ENCODE data around the gene GALNT17. TPM values are rescaled to one million over a fixed set of nuclear protein-coding genes. Genes with fewer than 3 reads are reported as not detected.

The GALNT17 gene
- total RNA-seq, 1 experiment from 2014 or later = not detected

- DNase-seq (ENCODE audit: low read depth) = no peak
- in situ Hi-C loops (cut with HindIII; ENCODE audit: low pct_unique_long_range_greater_than_20kb, low sequenced_read_pairs) = no loop called here
Observed at GRCh38 chr7:71311576-71311975, 179.6 kb downstream of the GALNT17 start.

DNA sequence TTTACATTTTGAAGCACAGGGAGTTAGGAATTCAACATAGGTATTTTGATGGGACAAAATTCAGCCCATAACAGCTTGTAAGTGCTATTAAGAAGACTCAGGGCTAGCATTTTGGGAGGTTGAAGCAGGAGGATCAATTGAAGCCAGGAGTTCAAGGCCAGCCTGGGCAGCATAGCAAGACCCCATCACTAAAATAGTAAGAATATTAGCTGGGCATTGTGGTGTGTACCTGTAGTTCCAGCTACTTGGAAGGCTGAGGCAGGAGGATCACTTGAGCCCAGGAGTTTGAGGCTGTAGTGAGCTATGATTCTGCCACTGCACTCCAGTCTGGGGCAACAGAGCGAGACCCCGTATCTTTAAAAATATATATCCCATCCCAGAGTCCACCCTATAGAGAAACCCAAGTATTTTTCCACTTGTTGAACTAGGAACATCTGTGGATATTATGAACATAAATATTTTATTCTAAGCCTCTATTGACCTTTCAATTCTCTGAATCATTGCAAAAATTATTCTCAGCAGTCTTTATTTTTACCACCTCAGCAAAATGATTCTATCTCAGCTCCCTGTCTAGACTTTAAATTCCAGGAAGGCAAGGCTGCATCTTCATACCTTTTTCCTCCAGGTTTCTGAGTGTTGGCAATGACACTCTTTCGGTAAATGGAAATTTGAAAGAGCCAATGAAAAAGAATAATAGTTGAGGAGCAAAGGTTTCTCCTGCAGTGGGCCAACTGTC is 181.0 kb downstream of the GALNT17 start:
- DNase-seq (ENCODE audit: low read depth) = no peak
- in situ Hi-C loops (cut with HindIII; ENCODE audit: low pct_unique_long_range_greater_than_20kb, low sequenced_read_pairs) = no loop called here

- in situ Hi-C loops (cut with HindIII; ENCODE audit: low pct_unique_long_range_greater_than_20kb, low sequenced_read_pairs) = no loop called here
- DNase-seq (ENCODE audit: low read depth) = no peak
Observed at GRCh38 chr7:71313553-71313952, 181.6 kb downstream of the GALNT17 start.

DNA sequence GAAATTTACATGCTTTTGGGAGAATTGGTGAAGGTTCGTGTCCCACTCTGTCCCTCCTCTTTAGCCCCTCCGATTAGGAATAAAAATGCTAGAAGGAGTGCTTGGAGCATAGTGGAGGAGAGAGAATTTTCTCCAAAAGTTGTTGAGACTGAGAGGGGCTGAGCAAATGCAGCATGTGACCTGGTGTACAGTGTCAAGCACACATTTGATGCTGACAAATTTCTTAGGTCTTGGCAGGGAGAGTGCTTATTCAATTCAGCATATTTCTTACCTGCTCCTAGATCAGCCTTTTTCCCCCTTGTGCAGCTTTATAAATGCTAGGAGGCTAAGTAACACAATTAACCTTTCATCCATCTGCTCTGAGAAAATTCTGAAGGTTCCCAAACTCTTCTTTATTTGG is 189.0 kb downstream of the GALNT17 start:
- DNase-seq (ENCODE audit: low read depth) = no peak
- in situ Hi-C loops (cut with HindIII; ENCODE audit: low pct_unique_long_range_greater_than_20kb, low sequenced_read_pairs) = no loop called here

DNA sequence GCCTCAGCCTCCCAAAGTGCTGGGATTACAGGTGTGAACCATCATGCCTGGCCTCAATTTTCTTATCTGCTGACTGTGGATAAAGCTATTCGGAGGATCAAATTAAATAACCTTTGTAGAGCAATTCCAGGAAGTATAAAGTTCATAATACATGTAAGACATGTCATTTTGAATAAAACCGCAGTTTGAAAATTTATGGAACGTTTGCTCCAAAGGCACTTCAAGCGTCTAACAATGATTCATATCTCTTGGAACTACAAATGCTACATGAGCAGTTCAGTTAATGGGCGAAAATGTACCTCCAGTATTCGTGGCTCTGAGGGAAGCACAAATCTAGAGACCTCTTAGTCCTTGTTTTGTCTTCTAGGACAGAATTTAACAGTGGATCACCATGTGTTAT is 190.3 kb downstream of the GALNT17 start:
- DNase-seq (ENCODE audit: low read depth) = no peak
- in situ Hi-C loops (cut with HindIII; ENCODE audit: low pct_unique_long_range_greater_than_20kb, low sequenced_read_pairs) = no loop called here

- no peak for DNase-seq (ENCODE audit: low read depth)
- in situ Hi-C loops (cut with HindIII; ENCODE audit: low pct_unique_long_range_greater_than_20kb, low sequenced_read_pairs) = no loop called here
Observed at GRCh38 chr7:71323726-71324125, 191.8 kb downstream of the GALNT17 start.

DNA sequence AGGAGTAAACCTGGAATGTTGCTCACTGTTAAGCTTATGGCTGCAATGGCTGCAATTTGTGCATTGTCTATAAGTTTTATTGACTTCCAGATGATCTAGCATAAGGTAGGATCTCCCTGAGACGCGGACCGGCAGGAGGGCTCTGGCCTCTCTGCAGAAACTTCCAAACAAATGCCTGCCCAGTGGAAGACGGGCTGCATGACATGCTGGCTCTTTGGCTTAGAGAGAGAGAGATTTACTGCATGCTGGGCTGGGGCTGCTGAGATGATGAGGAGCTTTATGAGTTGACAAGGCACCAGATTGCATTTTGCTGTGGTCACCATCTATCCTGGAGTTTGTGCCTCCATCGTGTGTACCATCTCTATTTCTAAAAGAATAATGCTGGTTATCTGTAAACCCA is 193.2 kb downstream of the GALNT17 start:
- DNase-seq (ENCODE audit: low read depth) = no peak
- in situ Hi-C loops (cut with HindIII; ENCODE audit: low pct_unique_long_range_greater_than_20kb, low sequenced_read_pairs) = no loop called here

GRCh38 chr7:71326595-71326994 is 194.7 kb downstream of the GALNT17 start:
- in situ Hi-C loops (cut with HindIII; ENCODE audit: low pct_unique_long_range_greater_than_20kb, low sequenced_read_pairs) = no loop called here
- no peak for DNase-seq (ENCODE audit: low read depth)

- no peak for DNase-seq (ENCODE audit: low read depth)
- in situ Hi-C loops (cut with HindIII; ENCODE audit: low pct_unique_long_range_greater_than_20kb, low sequenced_read_pairs) = no loop called here
Observed at GRCh38 chr7:71327946-71328345, 196.0 kb downstream of the GALNT17 start.

DNA sequence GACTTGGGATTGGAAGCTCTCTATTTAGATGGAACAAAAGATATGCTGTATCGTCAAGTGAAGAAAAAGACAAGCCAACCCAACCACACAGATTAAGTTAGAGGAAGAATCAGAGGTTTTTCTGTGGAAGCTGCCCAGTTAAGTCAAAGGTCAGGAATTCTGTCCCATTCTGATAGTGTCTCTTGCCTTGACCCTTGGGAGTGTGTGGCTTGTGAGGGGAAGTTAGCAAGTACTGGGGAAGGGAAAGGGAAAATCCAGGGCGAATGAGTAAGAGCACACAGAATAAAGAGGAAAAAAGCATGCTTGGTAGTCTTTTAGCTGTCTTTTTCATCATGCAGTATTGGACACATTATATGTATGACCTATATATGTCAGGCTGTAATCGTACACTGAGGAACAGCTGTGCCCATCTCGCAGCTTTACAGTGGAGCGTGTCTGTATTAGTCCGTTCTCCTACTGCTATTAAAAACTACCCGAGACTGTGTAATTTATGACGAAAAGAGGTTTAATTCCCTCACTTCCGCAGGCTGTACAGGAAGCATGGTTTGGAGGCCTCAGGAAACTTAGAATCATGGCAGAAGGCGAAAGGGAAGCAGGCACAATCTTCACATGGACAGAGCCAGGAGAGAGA is 197.2 kb downstream of the GALNT17 start:
- no peak for DNase-seq (ENCODE audit: low read depth)
- in situ Hi-C loops (cut with HindIII; ENCODE audit: low pct_unique_long_range_greater_than_20kb, low sequenced_read_pairs) = no loop called here

DNA sequence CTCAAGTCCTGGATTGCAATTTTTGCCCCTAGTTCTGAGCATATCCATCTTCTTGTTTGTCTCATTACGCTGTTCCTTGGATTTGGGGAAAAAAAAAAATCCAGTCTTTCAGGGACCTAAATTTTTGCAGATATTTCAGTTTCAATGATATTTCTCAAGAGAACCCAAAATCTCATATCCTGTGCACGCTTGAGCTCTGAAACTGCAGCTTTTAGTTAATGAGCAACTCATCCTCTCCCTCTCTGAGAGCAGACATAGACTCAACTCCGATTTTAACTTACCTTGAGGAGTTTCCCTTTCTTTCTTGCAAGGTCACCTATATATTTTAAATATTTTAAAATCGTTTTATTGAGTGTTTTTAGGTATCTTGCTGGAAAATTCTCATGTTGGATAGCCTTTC is 200.3 kb downstream of the GALNT17 start:
- in situ Hi-C loops (cut with HindIII; ENCODE audit: low pct_unique_long_range_greater_than_20kb, low sequenced_read_pairs) = no loop called here
- no peak for DNase-seq (ENCODE audit: low read depth)

GRCh38 chr7:71334541-71334940 is 202.6 kb downstream of the GALNT17 start:
- DNase-seq (ENCODE audit: low read depth) = no peak
- in situ Hi-C loops (cut with HindIII; ENCODE audit: low pct_unique_long_range_greater_than_20kb, low sequenced_read_pairs) = no loop called here

DNA sequence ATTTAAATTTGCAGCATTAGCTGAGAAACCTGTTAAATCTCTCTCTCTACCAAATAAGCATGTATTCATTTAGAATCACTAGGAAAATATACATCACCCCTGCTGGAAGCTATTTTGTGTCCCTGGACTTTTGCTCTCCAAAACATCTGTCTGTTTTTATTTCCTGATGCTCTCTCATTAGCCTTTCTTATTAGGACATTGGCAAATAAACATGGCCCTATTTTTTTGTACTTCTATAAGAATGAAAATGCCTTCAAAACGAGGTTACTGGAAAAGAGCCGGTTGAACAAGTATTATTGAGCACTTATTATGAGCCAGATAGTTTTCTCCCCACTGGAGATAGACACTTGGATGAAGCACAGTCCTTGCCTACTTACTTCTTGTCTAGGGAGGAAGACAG is 206.9 kb downstream of the GALNT17 start:
- in situ Hi-C loops (cut with HindIII; ENCODE audit: low pct_unique_long_range_greater_than_20kb, low sequenced_read_pairs) = no loop called here
- DNase-seq (ENCODE audit: low read depth) = no peak

GRCh38 chr7:71339924-71340323 is 208.0 kb downstream of the GALNT17 start:
- DNase-seq (ENCODE audit: low read depth) = no peak

GRCh38 chr7:71342202-71342601 is 210.3 kb downstream of the GALNT17 start:
- in situ Hi-C loops (cut with HindIII; ENCODE audit: low pct_unique_long_range_greater_than_20kb, low sequenced_read_pairs) = no loop called here

More at GRCh38 chr7:71339924-71340323, 208.0 kb downstream of the GALNT17 start:
- in situ Hi-C loops (cut with HindIII; ENCODE audit: low pct_unique_long_range_greater_than_20kb, low sequenced_read_pairs) = no loop called here

DNA sequence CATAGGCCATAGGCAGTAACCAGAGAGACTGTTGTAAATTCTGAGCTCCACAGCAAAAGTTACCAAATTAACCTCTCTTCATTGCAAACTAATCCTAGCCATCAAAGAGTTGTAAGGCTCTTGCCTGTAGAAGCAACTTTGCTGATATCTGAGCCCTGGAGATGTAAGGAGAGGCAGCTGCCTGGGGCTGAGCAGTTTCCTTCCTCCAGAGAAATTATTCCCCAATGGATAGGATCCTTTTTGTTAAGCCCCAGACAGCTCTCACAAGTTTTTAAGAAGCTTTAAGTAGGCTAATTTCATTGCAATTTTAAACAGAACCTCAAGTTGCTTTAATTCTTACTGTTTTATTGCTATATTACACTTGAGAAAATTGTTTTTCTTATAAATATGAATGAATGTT is 211.1 kb downstream of the GALNT17 start:
- in situ Hi-C loops (cut with HindIII; ENCODE audit: low pct_unique_long_range_greater_than_20kb, low sequenced_read_pairs) = no loop called here

More at GRCh38 chr7:71342202-71342601, 210.3 kb downstream of the GALNT17 start:
- DNase-seq (ENCODE audit: low read depth) = no peak

GRCh38 chr7:71343892-71344291 is 211.9 kb downstream of the GALNT17 start:
- in situ Hi-C loops (cut with HindIII; ENCODE audit: low pct_unique_long_range_greater_than_20kb, low sequenced_read_pairs) = no loop called here
- DNase-seq (ENCODE audit: low read depth) = no peak

More for the DNA sequence above, 211.1 kb downstream of the GALNT17 start:
- no peak for DNase-seq (ENCODE audit: low read depth)

- in situ Hi-C loops (cut with HindIII; ENCODE audit: low pct_unique_long_range_greater_than_20kb, low sequenced_read_pairs) = no loop called here
- DNase-seq (ENCODE audit: low read depth) = no peak
Observed at GRCh38 chr7:71345117-71345884, 213.4 kb downstream of the GALNT17 start.
